Erythroblast (primary cell): Measurements from ENCODE around the gene ADK.

Experiments
- GATA1 ChIP-seq: IDR thresholded peaks from 2 replicates; pipeline ENCODE4 v1.6.1; 2011; ENCODE audit warnings: low read depth, mild to moderate bottlenecking, control low read depth, low read length, moderate library complexity
- POLR2A ChIP-seq: IDR thresholded peaks from 2 replicates; pipeline ENCODE4 v1.6.1; 2011; ENCODE audit warnings: mild to moderate bottlenecking, low read length

- TF ChIP-seq POLR2A (no peak), GATA1 (no peak)
These were observed 210.7 kb downstream of the ADK start for GRCh38 chr10:74361678-74362077.
